ENCODE measurements around the gene MTCH1.
"Not testable (repeated sequence)": the region's sequence is repeated elsewhere in the genome, so short reads cannot be mapped to it uniquely, and the experiment has no call there.

The MTCH1 gene

DNA sequence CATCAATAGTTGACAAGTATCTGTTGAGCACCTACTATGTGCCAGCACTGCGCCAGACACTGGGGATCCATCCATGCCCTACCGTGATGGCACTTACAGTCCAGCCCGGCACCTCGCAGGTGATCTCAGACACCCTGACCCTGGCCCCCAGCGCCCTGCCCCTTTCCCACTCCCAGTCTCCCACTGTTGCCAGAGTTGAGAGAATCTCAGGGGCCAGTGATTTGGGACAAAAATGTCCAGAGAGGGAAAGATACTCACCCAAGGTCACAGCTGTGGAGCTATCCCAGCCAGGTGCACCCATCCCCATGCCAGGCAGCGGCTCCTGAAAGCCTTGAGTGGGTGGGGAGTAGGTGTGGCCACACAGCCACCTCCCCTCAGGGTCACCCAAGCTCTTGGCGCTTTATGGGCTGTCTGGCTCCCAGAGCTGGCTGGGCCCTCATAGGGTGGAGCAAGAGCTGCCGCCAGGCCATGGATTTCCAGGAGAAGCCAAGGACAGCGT lies 28.2 kb downstream of the MTCH1 start:
- Histone ChIP-seq H3K4me1 (ENCODE audit: control insufficient read depth, insufficient read depth, low read length) (no peaks in the 10 kb centered on the region), H3K27me3 (ENCODE audit: control insufficient read depth, insufficient read depth, low read length) (no peaks in the 10 kb centered on the region), H3K27ac (ENCODE audit: low read depth, low read length) (no peak overlapping the region), H3K4me3 (ENCODE audit: low read length) (no peak overlapping the region), H3K36me3 (ENCODE audit: control insufficient read depth, insufficient read depth, low read length) (no peaks in the 10 kb centered on the region), H3K9ac (ENCODE audit: low read length) (no peak overlapping the region)

- no peak overlapping the region for H3K9ac ChIP-seq (ENCODE audit: low read length)
- H3K27ac ChIP-seq (ENCODE audit: low read depth, low read length) = no peak overlapping the region
- H3K27me3 ChIP-seq (ENCODE audit: control insufficient read depth, insufficient read depth, low read length) = no peaks in the 10 kb centered on the region
- H3K4me3 ChIP-seq (ENCODE audit: low read length) = no peak overlapping the region
- no peaks in the 10 kb centered on the region for H3K4me1 ChIP-seq (ENCODE audit: control insufficient read depth, insufficient read depth, low read length)
- no peaks in the 10 kb centered on the region for H3K36me3 ChIP-seq (ENCODE audit: control insufficient read depth, insufficient read depth, low read length)
These were observed 29.6 kb downstream of the MTCH1 start for GRCh38 chr6:36956446-36956820.

GRCh38 chr6:36955671-36956445 lies 30.1 kb downstream of the MTCH1 start:
- Histone ChIP-seq H3K4me3 (ENCODE audit: low read length) (no peak overlapping the region), H3K27ac (ENCODE audit: low read depth, low read length) (no peak overlapping the region), H3K9ac (ENCODE audit: low read length) (no peak overlapping the region), H3K27me3 (ENCODE audit: control insufficient read depth, insufficient read depth, low read length) (no peaks in the 10 kb centered on the region), H3K36me3 (ENCODE audit: control insufficient read depth, insufficient read depth, low read length) (no peaks in the 10 kb centered on the region), H3K4me1 (ENCODE audit: control insufficient read depth, insufficient read depth, low read length) (no peaks in the 10 kb centered on the region)

DNA sequence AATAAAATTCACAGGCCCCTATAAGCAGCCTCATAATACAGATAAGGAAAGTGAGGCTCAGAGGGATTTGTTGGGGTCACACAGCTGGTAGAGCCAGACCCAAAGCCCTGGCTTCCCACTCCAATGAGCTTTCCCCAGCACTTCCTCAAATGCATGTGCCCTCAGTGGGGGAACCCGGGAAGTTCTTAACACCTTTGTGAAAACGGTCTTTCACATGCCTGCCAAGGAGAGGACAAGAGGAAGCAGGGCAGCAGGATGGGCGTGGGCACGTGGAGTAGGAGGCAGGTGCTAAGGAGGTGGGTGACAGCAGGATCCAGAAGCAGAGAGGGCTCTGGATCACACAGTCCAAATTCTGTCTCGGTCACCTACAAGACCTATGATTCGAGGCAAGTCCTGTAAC lies 30.9 kb downstream of the MTCH1 start:
- Histone ChIP-seq H3K36me3 (ENCODE audit: control insufficient read depth, insufficient read depth, low read length) (no peaks in the 10 kb centered on the region), H3K4me1 (ENCODE audit: control insufficient read depth, insufficient read depth, low read length) (no peaks in the 10 kb centered on the region), H3K9ac (ENCODE audit: low read length) (no peak overlapping the region), H3K27ac (ENCODE audit: low read depth, low read length) (no peak overlapping the region), H3K27me3 (ENCODE audit: control insufficient read depth, insufficient read depth, low read length) (no peaks in the 10 kb centered on the region), H3K4me3 (ENCODE audit: low read length) (no peak overlapping the region)

DNA sequence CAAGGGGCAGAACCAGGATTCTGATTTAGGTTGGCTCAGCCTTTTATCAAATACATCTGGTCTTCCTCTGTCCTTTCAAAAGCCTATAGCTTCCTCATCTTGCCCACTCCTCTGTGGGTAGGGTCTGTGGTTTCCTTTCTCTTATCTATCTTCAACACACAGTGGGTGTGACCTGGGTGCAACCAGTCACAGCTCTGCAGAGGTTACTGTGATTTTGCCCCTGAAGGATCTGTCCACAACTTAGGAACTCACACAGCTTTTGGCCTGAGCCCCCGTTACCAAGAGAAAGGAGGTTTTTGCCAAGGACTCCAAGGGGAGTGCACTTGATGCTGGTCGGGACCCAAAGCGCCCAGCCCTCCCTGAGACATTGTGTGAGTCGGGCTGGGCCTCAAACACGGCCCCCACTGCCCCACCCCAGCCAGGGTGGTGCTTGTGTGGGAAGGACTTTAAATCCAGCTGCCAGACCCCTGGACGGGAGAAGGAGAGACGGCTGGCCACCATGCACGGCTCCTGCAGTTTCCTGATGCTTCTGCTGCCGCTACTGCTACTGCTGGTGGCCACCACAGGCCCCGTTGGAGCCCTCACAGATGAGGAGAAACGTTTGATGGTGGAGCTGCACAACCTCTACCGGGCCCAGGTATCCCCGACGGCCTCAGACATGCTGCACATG lies 31.6 kb downstream of the MTCH1 start, which contains the start of gene PI16:
Gene PI16 (plus strand): TSS at position 477 of the 670 bp plus-strand sequence. CDS start 23 bp downstream, at position 500.
- no peak within 1 kb of the TSS for H3K27ac ChIP-seq (ENCODE audit: low read depth, low read length)
- no peaks in the 10 kb centered on the region for H3K27me3 ChIP-seq (ENCODE audit: control insufficient read depth, insufficient read depth, low read length)
- H3K9ac ChIP-seq (ENCODE audit: low read length) = no peak within 1 kb of the TSS
- H3K4me1 ChIP-seq (ENCODE audit: control insufficient read depth, insufficient read depth, low read length) = no peaks in the 10 kb centered on the region
- H3K36me3 ChIP-seq (ENCODE audit: control insufficient read depth, insufficient read depth, low read length) = no peaks in the 10 kb centered on the region
- no peak within 1 kb of the TSS for H3K4me3 ChIP-seq (ENCODE audit: low read length)

DNA sequence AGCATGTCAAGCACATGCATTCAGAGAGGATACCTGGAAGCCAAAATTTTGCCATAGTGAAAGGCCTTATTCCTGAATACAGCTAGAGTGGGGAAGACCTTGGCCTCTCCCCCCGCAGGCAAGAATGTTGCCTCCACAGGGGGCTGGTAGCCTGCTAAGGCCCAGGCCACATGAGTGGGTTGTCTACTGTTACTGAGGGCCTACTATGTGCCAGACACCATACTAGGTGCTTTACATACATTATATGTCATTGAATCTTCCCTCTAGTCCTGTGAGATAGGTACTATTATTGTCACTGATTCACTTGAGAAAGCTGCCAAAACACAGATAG lies 32.1 kb downstream of the MTCH1 start:
- H3K36me3 ChIP-seq (ENCODE audit: control insufficient read depth, insufficient read depth, low read length) = no peaks in the 10 kb centered on the region

GRCh38 chr6:36949636-36950035 lies 36.4 kb downstream of the MTCH1 start:
- Histone ChIP-seq H3K4me1 (ENCODE audit: control insufficient read depth, insufficient read depth, low read length) (no peaks in the 10 kb centered on the region), H3K9ac (ENCODE audit: low read length) (no peak overlapping the region), H3K36me3 (ENCODE audit: control insufficient read depth, insufficient read depth, low read length) (no peaks in the 10 kb centered on the region), H3K27ac (ENCODE audit: low read depth, low read length) (no peak overlapping the region), H3K4me3 (ENCODE audit: low read length) (no peak overlapping the region), H3K27me3 (ENCODE audit: control insufficient read depth, insufficient read depth, low read length) (no peaks in the 10 kb centered on the region)

More for the DNA sequence above, 32.1 kb downstream of the MTCH1 start:
- H3K4me1 ChIP-seq (ENCODE audit: control insufficient read depth, insufficient read depth, low read length) = no peaks in the 10 kb centered on the region
- no peak overlapping the region for H3K27ac ChIP-seq (ENCODE audit: low read depth, low read length)
- no peak overlapping the region for H3K9ac ChIP-seq (ENCODE audit: low read length)
- no peaks in the 10 kb centered on the region for H3K27me3 ChIP-seq (ENCODE audit: control insufficient read depth, insufficient read depth, low read length)
- no peak overlapping the region for H3K4me3 ChIP-seq (ENCODE audit: low read length)

DNA sequence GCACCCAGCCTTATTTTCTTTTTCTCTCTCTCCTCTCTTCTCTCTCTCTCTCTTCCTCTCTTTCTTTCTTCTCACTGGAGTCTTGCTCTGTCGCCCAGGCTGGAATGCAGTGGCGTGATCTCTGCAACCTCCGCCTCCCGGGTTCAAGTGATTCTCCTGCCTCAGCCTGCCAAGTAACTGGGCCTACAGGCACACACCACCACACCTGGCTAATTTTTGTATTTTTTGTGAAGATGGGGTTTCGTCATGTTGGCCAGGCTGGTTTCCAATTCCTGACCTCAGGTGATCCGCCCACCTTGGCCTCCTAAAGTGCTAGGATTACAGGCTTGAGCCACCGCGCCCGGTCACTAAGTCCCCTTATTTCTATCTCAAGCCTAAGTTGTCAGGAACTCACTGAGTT lies 36.9 kb downstream of the MTCH1 start:
- H3K27me3 ChIP-seq (ENCODE audit: control insufficient read depth, insufficient read depth, low read length); H3K4me3 ChIP-seq (ENCODE audit: low read length); H3K4me1 ChIP-seq (ENCODE audit: control insufficient read depth, insufficient read depth, low read length); H3K36me3 ChIP-seq (ENCODE audit: control insufficient read depth, insufficient read depth, low read length); H3K27ac ChIP-seq (ENCODE audit: low read depth, low read length); H3K9ac ChIP-seq (ENCODE audit: low read length): not testable (repeated sequence)

DNA sequence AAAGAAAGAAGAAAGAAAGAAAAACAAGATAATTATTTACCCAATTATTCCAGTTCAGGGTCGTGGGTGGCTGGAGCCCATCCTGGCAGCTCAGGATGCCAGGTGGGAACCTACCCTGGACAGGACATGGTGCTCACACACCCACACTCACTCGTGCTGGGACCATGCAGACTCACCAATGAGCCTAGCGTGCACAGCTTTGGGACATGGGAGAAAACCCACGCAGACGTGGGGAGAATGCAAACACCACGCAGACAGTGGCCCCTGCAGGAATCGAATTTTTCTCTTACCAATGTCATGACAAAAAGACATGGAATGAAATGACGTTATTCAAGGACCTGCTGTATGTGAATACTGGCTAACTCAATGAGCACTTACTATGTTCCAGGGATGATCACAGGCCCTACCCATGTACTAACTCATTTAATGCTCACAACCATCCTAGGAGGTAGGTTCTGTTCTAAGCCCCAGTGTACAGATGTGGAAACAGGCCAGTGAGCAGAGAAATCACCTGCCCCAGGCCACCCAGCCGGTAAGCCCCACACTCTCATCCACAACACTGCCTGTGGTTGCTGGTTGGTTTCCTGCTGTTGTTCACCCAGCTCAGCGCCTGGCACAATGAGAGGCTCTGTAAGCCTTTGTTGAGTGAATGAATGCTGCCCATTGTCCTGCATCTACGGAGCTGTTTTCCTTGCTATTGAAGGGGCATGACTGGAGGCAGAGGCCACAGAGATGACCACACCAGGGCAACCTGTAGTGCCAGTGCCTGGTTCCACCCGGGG lies 38.2 kb downstream of the MTCH1 start:
- no peaks in the 10 kb centered on the region for H3K4me1 ChIP-seq (ENCODE audit: control insufficient read depth, insufficient read depth, low read length)
- H3K4me3 ChIP-seq (ENCODE audit: low read length) = no peak overlapping the region
- no peak overlapping the region for H3K27ac ChIP-seq (ENCODE audit: low read depth, low read length)
- H3K9ac ChIP-seq (ENCODE audit: low read length) = no peak overlapping the region
- no peaks in the 10 kb centered on the region for H3K27me3 ChIP-seq (ENCODE audit: control insufficient read depth, insufficient read depth, low read length)
- H3K36me3 ChIP-seq (ENCODE audit: control insufficient read depth, insufficient read depth, low read length) = no peaks in the 10 kb centered on the region

DNA sequence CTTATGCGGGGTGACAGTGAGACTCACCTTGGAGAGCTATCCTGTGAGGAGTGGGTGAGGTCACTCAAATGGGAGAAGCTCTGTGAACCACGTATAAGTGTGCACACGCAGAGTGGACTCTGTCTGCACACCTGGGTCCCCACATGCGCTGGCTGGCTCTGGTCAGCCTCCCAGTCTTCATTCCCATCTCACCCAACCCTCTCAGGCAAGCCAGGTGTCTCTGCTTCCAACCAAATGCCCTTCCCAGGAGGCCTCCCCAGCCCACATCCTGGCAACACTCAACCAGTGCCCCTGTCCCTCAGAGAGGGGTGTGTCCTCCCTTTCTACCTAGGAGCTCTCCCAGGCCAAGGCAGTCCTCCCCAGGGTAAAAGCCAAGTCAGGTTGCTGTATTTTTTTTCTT lies 39.5 kb downstream of the MTCH1 start:
- no peak overlapping the region for H3K4me3 ChIP-seq (ENCODE audit: low read length)
- H3K9ac ChIP-seq (ENCODE audit: low read length) = no peak overlapping the region
- H3K27ac ChIP-seq (ENCODE audit: low read depth, low read length) = no peak overlapping the region
- H3K36me3 ChIP-seq (ENCODE audit: control insufficient read depth, insufficient read depth, low read length) = no peaks in the 10 kb centered on the region
- no peaks in the 10 kb centered on the region for H3K27me3 ChIP-seq (ENCODE audit: control insufficient read depth, insufficient read depth, low read length)
- no peaks in the 10 kb centered on the region for H3K4me1 ChIP-seq (ENCODE audit: control insufficient read depth, insufficient read depth, low read length)

DNA sequence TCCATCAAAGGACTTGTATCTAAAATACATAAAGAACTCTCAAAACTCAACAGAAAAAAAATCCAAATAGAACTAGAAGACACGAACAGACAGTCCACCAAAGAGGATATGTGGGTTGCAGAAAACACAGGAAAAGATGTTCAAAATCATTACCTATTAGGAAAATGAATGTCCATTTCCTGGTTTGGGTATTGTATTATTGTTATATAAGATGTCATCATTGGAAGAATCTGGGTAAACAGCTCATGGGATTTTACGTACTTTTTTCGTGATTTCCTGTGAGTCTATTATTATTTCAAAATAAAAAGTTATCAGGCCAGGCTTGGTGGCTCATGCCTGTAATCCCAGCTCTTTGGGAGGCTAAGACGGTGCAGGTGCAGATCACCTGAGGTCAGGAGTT lies 40.7 kb downstream of the MTCH1 start:
- H3K27me3 ChIP-seq (ENCODE audit: control insufficient read depth, insufficient read depth, low read length) = no peaks in the 10 kb centered on the region
- H3K36me3 ChIP-seq (ENCODE audit: control insufficient read depth, insufficient read depth, low read length) = no peaks in the 10 kb centered on the region
- no peaks in the 10 kb centered on the region for H3K4me1 ChIP-seq (ENCODE audit: control insufficient read depth, insufficient read depth, low read length)
- no peak overlapping the region for H3K9ac ChIP-seq (ENCODE audit: low read length)
- no peak overlapping the region for H3K4me3 ChIP-seq (ENCODE audit: low read length)
- H3K27ac ChIP-seq (ENCODE audit: low read depth, low read length) = no peak overlapping the region

DNA sequence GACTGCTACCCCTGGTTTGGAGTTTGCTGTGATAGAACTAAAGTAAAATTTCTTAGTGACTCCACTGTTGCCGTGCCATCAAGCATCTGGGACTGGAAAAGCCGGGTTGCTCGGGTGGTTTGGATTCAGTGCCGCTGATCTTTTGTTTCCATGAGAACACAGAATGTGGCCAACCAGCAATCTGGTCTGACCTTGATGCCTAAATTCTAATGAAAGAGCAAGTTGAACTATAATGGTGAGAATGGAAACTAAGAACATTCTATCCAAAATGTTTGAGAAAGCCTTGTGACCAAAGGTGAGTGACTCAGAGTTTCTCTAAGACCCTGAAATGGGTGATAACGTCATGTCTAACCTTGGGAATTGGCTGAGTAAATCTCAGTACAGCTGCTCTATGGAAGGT lies 41.3 kb downstream of the MTCH1 start:
- H3K4me1 ChIP-seq (ENCODE audit: control insufficient read depth, insufficient read depth, low read length) = no peaks in the 10 kb centered on the region
- H3K4me3 ChIP-seq (ENCODE audit: low read length) = no peak overlapping the region
- H3K27me3 ChIP-seq (ENCODE audit: control insufficient read depth, insufficient read depth, low read length) = no peaks in the 10 kb centered on the region
- no peaks in the 10 kb centered on the region for H3K36me3 ChIP-seq (ENCODE audit: control insufficient read depth, insufficient read depth, low read length)
- no peak overlapping the region for H3K9ac ChIP-seq (ENCODE audit: low read length)
- no peak overlapping the region for H3K27ac ChIP-seq (ENCODE audit: low read depth, low read length)
